Dermis blood vessel endothelial cell (primary cell): ENCODE measurements around the gene PPWD1. TPM values are rescaled to one million over a fixed set of nuclear protein-coding genes. Genes with fewer than 3 reads are reported as not detected.
"Not testable (repeated sequence)": the region's sequence is repeated elsewhere in the genome, so short reads cannot be mapped to it uniquely, and the experiment has no call there.

Source experiments
- DNase-seq: peaks from one replicate; pipeline ENCODE4 v3.0.0; 2010
- total RNA-seq: library from RNA; depleted of rRNA; stranded (reverse); fragments of >200 nt; gene quantifications from 2 replicates; pipeline ENCODE4 v1.2.3, GENCODE V29; 2014

PPWD1 gene
- 49.5 and 53.6 TPM in 2 replicates for total RNA-seq

DNA sequence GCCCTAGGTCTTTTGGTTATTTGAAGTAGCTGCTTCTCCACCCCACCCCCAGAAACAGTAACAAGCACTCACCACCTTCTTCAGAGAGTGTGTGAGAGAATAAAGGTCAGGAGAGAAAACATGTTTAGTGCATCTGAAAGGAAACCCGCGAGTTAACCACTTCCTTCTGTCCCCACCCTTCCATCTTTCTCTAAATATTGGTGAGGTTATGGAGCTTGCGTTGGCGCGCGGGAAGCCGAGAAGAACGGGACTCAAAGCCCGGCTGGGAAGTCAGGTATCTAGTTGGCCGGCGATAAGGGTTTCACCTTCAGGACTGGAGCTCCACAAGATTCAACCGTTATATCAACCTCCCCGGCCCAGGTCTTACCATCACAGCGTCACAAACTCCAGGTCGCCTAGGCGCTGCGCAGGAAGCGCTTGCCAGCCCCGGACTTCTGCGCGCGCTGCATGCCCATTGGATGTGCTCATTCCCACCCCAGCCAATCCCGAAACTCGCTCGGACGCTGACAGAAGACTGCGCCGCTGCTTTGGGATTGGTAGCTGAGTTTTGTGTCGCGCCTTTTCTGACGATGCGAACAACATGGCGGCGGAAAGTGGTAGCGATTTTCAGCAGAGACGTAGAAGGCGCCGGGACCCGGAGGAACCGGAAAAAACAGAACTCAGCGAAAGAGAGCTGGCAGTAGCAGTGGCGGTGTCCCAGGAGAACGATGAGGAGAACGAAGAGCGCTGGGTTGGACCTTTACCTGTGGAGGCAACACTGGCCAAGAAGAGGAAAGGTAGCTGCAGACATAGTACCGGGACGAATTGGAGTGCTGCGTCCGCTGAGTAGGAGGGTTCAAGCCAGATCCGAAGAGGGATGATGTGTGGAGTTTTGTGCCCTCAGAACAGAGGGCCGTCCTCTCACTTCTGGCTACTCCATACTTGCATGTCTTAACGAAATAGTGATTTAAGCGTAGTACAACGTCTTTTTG lies at the start of gene PPWD1, which contains the start of gene CENPK:
PPWD1 (plus strand) TSS at position 566 of the 971 bp plus-strand sequence; CDS start at position 581, 15 bp downstream.
CENPK (minus strand) TSS at position 438 of the 971 bp plus-strand sequence. CDS start 8,261 bp downstream, outside the sequence.
- DNase-seq = peak; percentile 98

DNA sequence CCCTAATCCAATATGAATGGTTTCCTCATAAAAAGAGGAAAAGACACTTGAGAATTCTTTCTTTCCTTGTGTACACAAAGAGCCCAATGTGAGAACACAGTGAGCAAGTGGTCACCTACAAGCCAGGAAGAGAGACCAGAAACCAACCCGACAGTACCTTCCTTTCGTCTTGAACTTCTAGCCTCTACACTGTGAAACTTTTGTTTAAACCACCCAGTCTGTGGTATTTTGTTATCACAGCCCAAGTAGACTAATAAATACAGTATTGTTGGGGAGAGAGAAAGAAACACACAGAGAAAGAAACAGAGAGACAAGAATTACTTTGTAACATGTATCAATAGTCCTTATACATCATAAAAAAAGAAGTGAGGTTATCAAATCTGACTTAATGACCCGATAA lies 37.4 kb upstream of the PPWD1 start:
- no peak for DNase-seq

- DNase-seq = no peak
Observed at GRCh38 chr5:65530904-65531303, 32.2 kb upstream of the PPWD1 start.

GRCh38 chr5:65535529-65535987 lies 27.5 kb upstream of the PPWD1 start:
- no peak for DNase-seq

GRCh38 chr5:65539827-65540226 lies 23.3 kb upstream of the PPWD1 start:
- peak; percentile 32 for DNase-seq

- no peak for DNase-seq
Observed at GRCh38 chr5:65544473-65544872, 18.6 kb upstream of the PPWD1 start.

- no peak for DNase-seq
Observed at GRCh38 chr5:65546141-65546540, 17.0 kb upstream of the PPWD1 start.

GRCh38 chr5:65548281-65548680 lies 14.8 kb upstream of the PPWD1 start:
- DNase-seq = no peak

- DNase-seq = no peak
Observed at GRCh38 chr5:65553941-65554340, 9.2 kb upstream of the PPWD1 start.

DNA sequence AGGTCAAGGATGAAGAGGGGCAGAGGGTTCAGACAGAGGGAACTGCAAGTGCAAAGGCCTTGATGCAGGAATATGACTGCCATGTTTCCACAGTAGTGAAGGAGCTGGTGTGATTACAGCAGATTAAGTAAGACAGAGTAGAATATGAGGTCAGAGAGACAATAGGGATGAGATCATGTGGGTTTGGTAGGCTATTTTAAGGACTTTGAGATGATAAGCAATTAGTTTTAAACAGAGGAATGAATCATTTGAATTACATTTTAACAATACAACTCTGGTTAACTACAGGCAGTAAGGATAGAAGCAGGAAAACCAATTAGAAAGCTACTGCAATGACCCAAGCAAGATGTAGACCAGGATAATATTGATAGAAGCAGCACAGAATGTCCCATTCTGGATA lies 7.8 kb upstream of the PPWD1 start:
- peak; percentile 33 for DNase-seq

DNA sequence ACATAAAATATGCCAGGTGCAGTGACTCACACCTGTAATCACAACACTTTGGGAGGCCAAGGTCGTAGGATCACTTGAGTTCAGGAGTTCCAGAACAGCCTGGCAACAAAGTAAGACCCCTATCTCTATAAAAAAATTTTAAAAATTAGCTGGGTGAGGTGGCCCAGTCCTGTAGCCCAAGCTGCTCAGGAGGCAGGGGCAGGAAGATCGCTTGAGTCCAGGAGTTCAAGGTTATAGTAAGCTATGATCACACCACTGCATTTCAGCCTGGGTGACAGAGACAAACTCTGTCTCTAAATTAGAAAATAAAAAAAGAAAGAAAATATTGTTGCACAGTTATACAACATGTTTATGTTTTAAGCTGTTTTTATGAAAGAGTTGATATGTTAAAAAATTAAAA lies 6.9 kb upstream of the PPWD1 start:
- DNase-seq = no peak

DNA sequence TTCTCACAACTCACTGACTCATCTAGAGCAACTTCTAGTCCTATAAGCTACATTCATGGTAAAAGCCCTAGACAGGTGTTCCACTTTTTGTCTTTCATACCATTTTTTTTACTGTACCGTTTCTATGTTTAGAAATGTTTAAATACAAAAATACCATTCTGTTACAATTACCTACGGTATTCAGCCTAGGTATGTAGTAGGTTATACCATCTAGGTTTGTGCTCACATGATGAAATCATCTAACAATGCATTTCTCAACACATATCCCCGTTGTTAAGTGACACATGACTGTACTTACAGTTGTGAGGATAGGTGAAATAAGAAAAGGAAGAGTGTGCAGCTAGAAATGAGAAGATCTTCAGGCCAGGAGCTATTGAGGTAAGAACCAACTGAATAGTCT lies 6.4 kb upstream of the PPWD1 start:
- DNase-seq = no peak

DNA sequence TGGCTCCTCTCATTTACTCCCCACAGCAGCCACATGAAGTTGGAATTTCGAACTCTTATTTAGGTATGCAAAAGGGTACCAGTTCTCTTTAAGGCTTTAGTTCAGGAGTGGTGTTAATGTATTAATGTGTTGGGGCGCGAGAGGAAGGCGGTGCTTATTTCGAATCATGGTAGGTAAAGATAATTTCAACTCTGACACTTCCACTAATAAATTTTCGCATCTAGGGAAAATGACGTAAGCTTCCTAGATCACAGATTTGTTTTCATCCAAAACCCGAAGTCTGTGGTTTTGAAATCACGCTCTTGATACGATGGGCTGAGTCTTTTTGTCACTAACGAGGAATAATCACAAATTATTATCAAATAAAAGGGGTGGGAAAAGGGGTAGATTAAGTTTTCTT lies 681 bp downstream of the PPWD1 start:
- peak; percentile 30 for DNase-seq

DNA sequence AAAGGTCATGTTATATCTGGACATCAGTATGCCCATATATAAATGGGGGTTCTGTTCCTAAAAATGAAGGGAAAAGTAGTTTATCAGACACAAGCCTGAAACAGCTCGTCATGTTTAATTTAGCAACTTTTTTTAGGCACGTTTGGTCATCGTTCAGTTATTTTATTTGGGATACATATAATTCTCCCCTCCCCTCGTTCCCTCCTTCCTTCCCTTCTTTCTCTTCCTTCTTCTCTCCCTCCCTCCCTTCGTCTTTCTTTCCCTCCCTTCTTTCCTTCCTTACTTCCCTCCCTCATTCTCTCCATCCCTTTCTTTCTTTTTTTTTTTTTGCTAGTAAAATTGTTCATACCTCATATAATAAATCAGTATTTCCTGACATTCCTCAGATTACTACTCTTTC lies 3.4 kb downstream of the PPWD1 start:
- no peak for DNase-seq

- no peak for DNase-seq
Observed at GRCh38 chr5:65570598-65571226, 7.6 kb downstream of the PPWD1 start.

DNA sequence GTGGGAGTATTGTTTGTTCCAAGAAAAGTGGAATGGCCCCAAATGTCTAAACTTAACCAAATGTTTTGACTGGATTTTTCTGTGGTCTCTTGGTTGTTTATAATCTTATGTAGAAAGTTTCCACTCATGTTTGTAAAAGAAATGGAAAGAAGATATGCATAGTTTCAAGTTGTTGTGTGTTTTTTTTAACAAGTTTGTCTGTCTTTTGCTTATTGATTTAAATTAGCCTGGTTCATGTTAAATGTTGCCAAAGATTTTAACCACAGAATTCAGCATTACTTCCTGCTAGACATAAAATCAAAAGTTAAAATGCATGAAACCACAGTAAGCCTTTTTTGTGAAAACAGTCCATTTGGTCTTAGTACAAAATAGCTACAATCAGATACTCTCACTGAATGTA lies 14.0 kb downstream of the PPWD1 start:
- DNase-seq = no peak

GRCh38 chr5:65588694-65589093 lies 25.6 kb downstream of the PPWD1 start:
- peak; percentile 20 for DNase-seq

DNA sequence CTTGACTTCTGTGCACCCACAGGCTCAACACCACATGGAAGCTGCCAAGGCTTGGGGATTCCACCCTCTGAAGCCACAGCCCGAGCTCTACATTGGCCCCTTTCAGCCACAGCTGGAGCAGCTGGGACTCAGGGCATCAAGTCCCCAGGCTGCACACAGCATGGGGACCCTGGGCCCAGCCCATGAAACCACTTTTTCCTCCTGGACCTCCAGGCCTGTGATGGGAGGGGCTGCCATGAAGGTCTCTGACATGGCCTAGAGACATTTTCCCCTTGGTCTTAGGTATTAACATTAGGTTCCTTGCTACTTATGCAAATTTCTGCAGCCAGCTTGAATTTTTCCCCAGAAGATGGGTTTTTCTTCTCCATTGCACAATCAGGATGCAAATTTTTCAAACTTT lies 38.7 kb downstream of the PPWD1 start:
- DNase-seq = not testable (repeated sequence)

DNA sequence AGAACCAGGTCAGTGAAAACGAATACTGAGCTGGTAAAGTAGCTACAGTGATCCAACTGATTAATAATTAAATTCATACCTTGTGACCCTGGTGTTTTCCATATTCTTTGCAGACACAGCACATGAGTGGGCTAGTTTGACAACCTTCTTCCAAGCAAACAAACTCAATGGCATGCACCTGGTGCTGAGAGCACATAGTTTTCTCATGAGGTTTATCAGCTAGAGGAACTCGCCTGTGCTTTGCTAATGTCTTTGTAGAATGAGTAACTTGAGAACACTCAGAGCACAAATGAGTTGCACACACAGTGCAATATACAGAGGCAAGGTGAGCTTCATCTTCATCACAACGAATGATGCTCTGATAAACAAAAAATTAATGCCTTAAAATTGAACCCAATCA lies 48.4 kb downstream of the PPWD1 start:
- DNase-seq = no peak

DNA sequence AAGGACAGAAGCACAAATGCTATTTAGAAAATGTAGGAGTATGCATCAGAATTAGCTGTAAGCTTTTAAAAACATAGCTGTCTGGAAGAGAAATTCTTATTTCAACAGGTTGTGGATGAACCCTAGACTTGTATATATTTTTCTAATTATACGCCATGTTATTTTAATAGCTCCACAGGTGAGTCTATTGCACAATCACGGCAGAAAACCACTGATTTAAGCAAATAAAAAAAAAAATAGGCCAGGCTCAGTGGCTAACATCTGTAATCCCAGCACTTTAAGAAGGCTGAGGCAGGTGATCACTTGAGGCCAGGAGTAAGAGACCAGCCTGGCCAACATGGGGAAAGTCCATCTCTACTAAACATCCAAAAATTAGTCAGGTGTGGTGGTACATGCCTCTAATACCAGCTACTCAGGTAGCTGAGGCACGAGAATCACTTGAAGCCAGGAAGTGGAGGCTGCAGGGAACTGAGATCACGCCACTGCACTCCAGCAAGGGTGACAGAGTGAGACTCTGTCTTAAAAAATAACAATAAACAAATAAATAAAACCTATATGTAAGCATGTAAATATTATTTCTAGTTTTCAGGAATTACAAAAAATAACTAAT lies 49.3 kb downstream of the PPWD1 start:
- no peak for DNase-seq

GRCh38 chr5:65620021-65620420 lies 56.9 kb downstream of the PPWD1 start:
- no peak for DNase-seq

GRCh38 chr5:65621961-65622360 lies 58.9 kb downstream of the PPWD1 start:
- DNase-seq = not testable (repeated sequence)

- DNase-seq = no peak
Observed at GRCh38 chr5:65623482-65623881, 60.4 kb downstream of the PPWD1 start.
